ENCODE data around the gene NBPF12.
"Not testable (repeated sequence)": the region's sequence is repeated elsewhere in the genome, so short reads cannot be mapped to it uniquely, and the experiment has no call there.

Gene NBPF12

GRCh38 chr1:146986450-146986849 is 48.3 kb downstream of the NBPF12 start:
- DNase-seq (ENCODE audit: low read depth in 2 of 2), result not testable (repeated sequence)

DNA sequence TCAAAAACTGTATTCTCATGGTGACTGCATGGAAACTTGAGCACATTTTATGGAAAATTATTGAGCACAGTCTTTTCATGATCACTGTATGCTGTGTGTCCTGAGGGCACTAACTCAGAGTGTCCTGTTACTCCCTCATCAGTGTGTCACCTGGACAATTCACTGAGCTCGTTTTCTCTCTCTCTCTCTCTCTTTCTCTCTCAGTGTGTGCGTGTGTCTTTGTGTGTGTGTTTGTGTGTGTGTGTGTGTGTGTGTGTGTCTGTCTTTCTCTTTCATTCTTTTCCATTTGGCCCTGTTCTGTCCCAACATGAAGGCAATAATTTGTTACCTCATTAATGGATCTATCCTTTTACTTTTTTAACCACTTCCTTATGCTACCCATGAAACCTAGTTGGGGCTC is 49.4 kb downstream of the NBPF12 start:
- DNase-seq (ENCODE audit: low read depth in 2 of 2), result not testable (repeated sequence)

- not testable (repeated sequence) for DNase-seq (ENCODE audit: low read depth in 2 of 2)
These were observed 51.3 kb downstream of the NBPF12 start for GRCh38 chr1:146989455-146989854.

- DNase-seq (ENCODE audit: low read depth in 2 of 2), result not testable (repeated sequence)
These were observed 70.4 kb downstream of the NBPF12 start for GRCh38 chr1:147008495-147008894.

GRCh38 chr1:147026975-147027374 is 88.9 kb downstream of the NBPF12 start:
- DNase-seq (ENCODE audit: low read depth in 2 of 2), result not testable (repeated sequence)

- DNase-seq (ENCODE audit: low read depth in 2 of 2), result not testable (repeated sequence)
These were observed 92.0 kb downstream of the NBPF12 start for GRCh38 chr1:147030066-147030653.

GRCh38 chr1:147039916-147040315 is 101.8 kb downstream of the NBPF12 start:
- DNase-seq (ENCODE audit: low read depth in 2 of 2), result no peak

DNA sequence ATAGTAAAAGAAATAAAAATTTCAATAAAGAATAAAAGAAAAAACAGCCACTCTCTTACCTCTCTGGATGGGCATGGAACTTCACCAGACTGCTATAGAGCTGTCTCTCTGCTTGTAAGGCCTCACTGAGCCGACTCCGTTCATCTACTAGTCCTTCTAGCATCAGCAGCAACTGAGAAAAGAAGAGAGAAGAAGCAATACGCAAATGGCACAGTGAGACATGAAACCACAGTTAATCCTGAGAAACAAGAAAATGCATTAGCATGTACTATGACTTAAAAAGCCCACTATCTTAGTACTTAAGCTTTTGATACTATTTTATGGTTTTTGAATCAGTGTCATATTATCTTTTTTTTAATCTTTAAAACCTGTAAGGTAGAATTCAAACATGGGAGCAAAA is 104.8 kb downstream of the NBPF12 start:
- not testable (repeated sequence) for DNase-seq (ENCODE audit: low read depth in 2 of 2)

- DNase-seq (ENCODE audit: low read depth in 2 of 2), result not testable (repeated sequence)
These were observed 106.4 kb downstream of the NBPF12 start for GRCh38 chr1:147044511-147044910.
